Measurements from ENCODE around the gene PNLIPRP2. TPM values are rescaled to one million over a fixed set of nuclear protein-coding genes. Genes with fewer than 3 reads are reported as not detected.

The PNLIPRP2 gene
- total and polyA plus RNA-seq, 2 experiments from 2014 or later: 16.7 to 21.1 TPM

- WGBS (ENCODE audit: low lambda C conversion rate, missing lambda C conversion rate): over 99% methylated on average over 13 of the region's 13 CpGs
- Histone ChIP-seq H4K20me1 (ENCODE audit: insufficient read depth, poor library complexity, severe bottlenecking) (no peaks in the 10 kb centered on the region), H3K27me3 (no peaks in the 10 kb centered on the region), H2AFZ (no peak overlapping the region), H3K4me3 (no peak overlapping the region), H3K36me3 (replicated peaks; ENCODE audit: insufficient read depth, low read depth) (no peaks in the 10 kb centered on the region), H3K4me2 (peak overlapping the region; percentile 97), H3K27ac (peak overlapping the region; percentile 19), H3K4me1 (ENCODE audit: insufficient read depth) (peaks cover 4% of the 10 kb centered on the region), H3K9me3 (ENCODE audit: low read depth) (no peaks in the 10 kb centered on the region), H3K9me2 (replicated peaks; ENCODE audit: insufficient read depth) (no peaks in the 10 kb centered on the region), H3K79me2 (no peaks in the 10 kb centered on the region)
- no peak for DNase-seq (ENCODE audit: low spot score)
- TF ChIP-seq EZH2 (IDR thresholded peaks at IDR 0.05; ENCODE audit: borderline replicate concordance): no peak
These were observed 10.2 kb upstream of the PNLIPRP2 start for GRCh38 chr10:116610443-116611152.

GRCh38 chr10:116611153-116611545 lies 9.6 kb upstream of the PNLIPRP2 start:
- no peaks in the 10 kb centered on the region for H3K9me2 ChIP-seq (replicated peaks; ENCODE audit: insufficient read depth)
- H2AFZ ChIP-seq: no peak overlapping the region
- H3K27ac ChIP-seq: peak overlapping the region; percentile 19
- H3K4me1 ChIP-seq (ENCODE audit: insufficient read depth): peaks cover 4% of the 10 kb centered on the region
- no peaks in the 10 kb centered on the region for H3K36me3 ChIP-seq (replicated peaks; ENCODE audit: insufficient read depth, low read depth)
- DNase-seq (ENCODE audit: low spot score): peak; percentile 43
- no peak overlapping the region for H3K4me3 ChIP-seq
- no peaks in the 10 kb centered on the region for H4K20me1 ChIP-seq (ENCODE audit: insufficient read depth, poor library complexity, severe bottlenecking)
- no peaks in the 10 kb centered on the region for H3K79me2 ChIP-seq
- TF ChIP-seq EZH2 (IDR thresholded peaks at IDR 0.05; ENCODE audit: borderline replicate concordance) (no peak), EZH2phosphoT487 (IDR thresholded peaks at IDR 0.05; ENCODE audit: low read depth, severe bottlenecking, unreplicated experiment) (no peak), CTCF (IDR thresholded peaks at IDR 0.05; ENCODE audit: poor library complexity) (no peak)
- no peak overlapping the region for H3K4me2 ChIP-seq
- no peaks in the 10 kb centered on the region for H3K27me3 ChIP-seq
- WGBS (ENCODE audit: low lambda C conversion rate, missing lambda C conversion rate): 70% methylated on average over 3 of the region's 3 CpGs
- H3K9me3 ChIP-seq (ENCODE audit: low read depth): no peaks in the 10 kb centered on the region

GRCh38 chr10:116612107-116612769 lies 8.5 kb upstream of the PNLIPRP2 start:
- Histone ChIP-seq H3K4me1 (ENCODE audit: insufficient read depth) (peaks cover 4% of the 10 kb centered on the region), H4K20me1 (ENCODE audit: insufficient read depth, poor library complexity, severe bottlenecking) (no peaks in the 10 kb centered on the region), H3K4me2 (no peak overlapping the region), H3K79me2 (no peaks in the 10 kb centered on the region), H3K27me3 (no peaks in the 10 kb centered on the region), H2AFZ (no peak overlapping the region), H3K9me3 (ENCODE audit: low read depth) (no peaks in the 10 kb centered on the region), H3K4me3 (no peak overlapping the region), H3K36me3 (replicated peaks; ENCODE audit: insufficient read depth, low read depth) (no peaks in the 10 kb centered on the region), H3K27ac (no peak overlapping the region), H3K9me2 (replicated peaks; ENCODE audit: insufficient read depth) (no peaks in the 10 kb centered on the region)
- no peak for DNase-seq (ENCODE audit: low spot score)
- 96% methylated on average over 8 of the region's 8 CpGs for WGBS (ENCODE audit: low lambda C conversion rate, missing lambda C conversion rate)
- TF ChIP-seq EZH2phosphoT487 (IDR thresholded peaks at IDR 0.05; ENCODE audit: low read depth, severe bottlenecking, unreplicated experiment): no peak
- no peak for TF ChIP-seq CTCF (IDR thresholded peaks at IDR 0.05; ENCODE audit: poor library complexity)
- TF ChIP-seq EZH2 (IDR thresholded peaks at IDR 0.05; ENCODE audit: borderline replicate concordance): no peak

- no peaks in the 10 kb centered on the region for H3K27me3 ChIP-seq
- no peak overlapping the region for H3K27ac ChIP-seq
- no peaks in the 10 kb centered on the region for H3K79me2 ChIP-seq
- no peak overlapping the region for H2AFZ ChIP-seq
- no peak overlapping the region for H3K4me2 ChIP-seq
- H3K4me3 ChIP-seq: no peak overlapping the region
- H3K9me2 ChIP-seq (replicated peaks; ENCODE audit: insufficient read depth): no peaks in the 10 kb centered on the region
- no peak for DNase-seq (ENCODE audit: low spot score)
- no peaks in the 10 kb centered on the region for H3K36me3 ChIP-seq (replicated peaks; ENCODE audit: insufficient read depth, low read depth)
- 60% methylated on average over 2 of the region's 2 CpGs for WGBS (ENCODE audit: low lambda C conversion rate, missing lambda C conversion rate)
- H3K4me1 ChIP-seq (ENCODE audit: insufficient read depth): peaks cover 4% of the 10 kb centered on the region
- no peaks in the 10 kb centered on the region for H3K9me3 ChIP-seq (ENCODE audit: low read depth)
- no peak for TF ChIP-seq CTCF (IDR thresholded peaks at IDR 0.05; ENCODE audit: poor library complexity)
- no peak for TF ChIP-seq EZH2phosphoT487 (IDR thresholded peaks at IDR 0.05; ENCODE audit: low read depth, severe bottlenecking, unreplicated experiment)
- TF ChIP-seq EZH2 (IDR thresholded peaks at IDR 0.05; ENCODE audit: borderline replicate concordance): no peak
- no peaks in the 10 kb centered on the region for H4K20me1 ChIP-seq (ENCODE audit: insufficient read depth, poor library complexity, severe bottlenecking)
These were observed 7.3 kb upstream of the PNLIPRP2 start for GRCh38 chr10:116613471-116613870.
